Stimulated activated CD8-positive, alpha-beta memory T cell treated with anti-CD3 and anti-CD28 coated beads, Interleukin-4, amount 100 ng/mL, for 48 hours (primary cell): ENCODE results near the gene PRDM16.

ENCODE experiments used
- DNase-seq: peaks from one replicate; pipeline ENCODE4 v3.0.0-alpha.2; 2020

PRDM16 gene

DNA sequence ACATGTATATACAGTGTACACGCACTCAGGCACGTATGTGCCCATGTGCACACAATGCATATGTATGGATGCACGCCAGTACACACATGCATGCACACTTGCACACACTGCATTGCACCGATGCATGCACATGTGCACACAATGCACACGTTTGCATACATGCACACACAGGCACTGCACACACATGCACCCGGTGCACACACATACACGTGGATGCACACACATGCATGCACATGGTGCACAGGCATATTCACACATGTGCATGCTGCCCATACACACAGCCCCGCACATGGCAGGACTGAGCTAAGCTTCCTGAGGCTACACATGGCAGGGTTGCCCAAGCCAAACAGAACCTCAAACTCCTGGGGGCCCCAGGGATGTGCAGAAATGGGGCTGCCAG lies 405.0 kb downstream of the PRDM16 start:
- no peak for DNase-seq

DNA sequence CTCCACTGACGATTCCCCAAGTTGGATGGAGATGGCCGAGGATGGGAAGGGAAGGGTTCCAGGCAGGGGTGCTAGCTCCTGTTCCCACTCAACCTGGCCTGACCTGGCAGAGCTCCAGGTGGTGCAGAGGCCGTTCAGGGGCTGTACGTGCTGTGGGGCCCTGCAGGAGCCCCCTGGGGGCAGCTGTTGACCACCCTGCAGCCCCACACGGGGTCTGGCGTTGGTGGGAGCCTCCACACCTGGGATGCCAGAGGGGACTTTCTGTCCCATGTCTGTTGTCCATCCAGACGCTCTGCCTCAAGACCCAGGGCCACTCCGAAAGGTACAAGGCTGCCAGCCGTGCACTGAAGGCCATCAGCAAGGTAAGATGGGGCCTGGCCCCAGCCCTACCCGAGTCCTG lies 405.4 kb downstream of the PRDM16 start:
- DNase-seq, result no peak

DNA sequence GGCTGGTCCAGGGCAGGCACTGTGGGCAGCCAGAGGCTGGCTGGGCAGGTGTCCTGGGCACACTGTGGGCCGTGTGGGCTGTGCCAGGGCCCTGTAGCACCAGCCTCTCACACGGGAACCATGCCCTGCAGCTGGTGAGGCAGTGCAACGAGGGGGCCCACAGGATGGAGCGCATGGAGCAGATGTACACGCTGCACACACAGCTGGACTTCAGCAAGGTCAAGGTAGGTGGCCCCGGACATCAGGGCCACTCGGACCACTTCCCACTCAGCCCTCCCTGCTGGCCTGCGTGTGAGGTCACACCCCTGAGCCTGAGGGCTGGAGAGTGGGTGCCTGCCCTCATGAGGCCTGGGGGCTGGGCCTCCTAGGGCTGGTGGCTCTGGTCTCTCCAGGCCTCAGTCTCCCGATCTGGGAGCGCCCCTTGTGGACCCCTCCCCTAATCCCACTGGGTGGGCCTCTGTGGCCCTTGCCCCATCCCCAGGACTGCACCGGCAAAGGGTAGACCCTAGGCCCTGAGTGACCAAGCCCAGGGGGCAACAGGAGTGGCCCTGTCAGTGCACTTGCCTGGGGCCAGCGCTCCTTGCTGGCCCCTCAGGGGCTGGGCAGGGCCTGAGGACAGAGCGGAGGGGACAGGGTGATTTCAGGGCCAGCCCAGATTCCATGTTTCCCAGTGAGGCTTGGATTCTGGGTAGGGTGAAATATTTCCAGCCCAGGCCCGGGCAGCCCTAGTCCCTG lies 407.0 kb downstream of the PRDM16 start:
- no peak for DNase-seq

DNA sequence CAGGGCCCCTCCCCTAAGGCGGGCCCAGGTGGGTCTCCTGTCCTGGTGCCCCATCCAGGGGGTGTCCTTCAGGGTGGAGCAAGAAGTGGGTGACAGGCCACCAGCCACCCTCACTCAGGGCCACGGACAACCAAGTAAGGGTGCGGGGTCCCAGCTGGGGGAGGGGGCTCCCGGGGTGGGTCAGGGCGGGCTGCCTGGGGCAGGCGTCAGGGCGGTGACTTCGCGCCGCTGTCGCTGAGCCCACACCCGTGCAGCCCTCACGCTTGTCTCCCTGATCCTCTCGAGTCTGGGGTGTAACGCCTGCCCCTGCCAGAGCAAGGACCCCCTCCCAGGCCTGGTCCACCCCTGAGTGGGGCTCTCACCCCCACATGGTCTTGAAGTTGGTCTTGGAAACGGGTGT lies 407.7 kb downstream of the PRDM16 start:
- no peak for DNase-seq

DNA sequence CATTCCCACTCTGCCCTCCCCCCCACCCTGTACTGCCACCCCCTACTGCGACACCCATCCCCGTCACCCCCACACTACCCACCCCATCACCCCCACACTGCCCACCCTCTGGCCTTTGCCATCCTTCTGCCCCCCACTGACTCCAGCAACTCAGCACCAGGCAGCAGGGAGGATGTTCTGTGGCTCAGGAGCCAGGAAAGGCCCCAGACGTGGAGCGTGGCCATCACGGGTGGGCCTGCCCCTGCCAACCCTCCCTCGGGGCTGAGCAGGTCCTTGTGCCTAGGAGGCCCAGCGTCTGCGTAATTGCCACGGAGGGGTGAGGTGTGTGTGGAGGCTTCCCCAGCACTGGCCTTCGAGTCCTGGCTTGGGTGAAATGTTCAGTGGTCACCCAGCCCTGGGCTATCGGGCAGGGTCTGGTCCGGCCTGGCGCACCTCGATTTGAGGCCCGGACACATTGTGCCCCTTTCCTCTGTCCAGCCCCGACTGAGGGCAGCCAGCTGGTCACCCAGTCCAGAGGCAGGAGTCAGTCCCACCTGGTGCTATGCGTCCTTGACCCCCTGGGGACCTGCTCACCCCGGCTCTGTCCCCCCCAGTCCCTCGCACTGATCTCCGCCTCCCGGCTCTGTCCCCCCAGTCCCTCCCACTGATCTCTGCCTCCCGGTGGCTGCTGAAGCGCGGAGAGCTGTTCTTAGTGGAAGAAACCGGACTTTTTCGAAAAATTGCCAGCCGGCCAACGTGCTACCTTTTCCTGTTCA lies 408.4 kb downstream of the PRDM16 start:
- no peak for DNase-seq

DNA sequence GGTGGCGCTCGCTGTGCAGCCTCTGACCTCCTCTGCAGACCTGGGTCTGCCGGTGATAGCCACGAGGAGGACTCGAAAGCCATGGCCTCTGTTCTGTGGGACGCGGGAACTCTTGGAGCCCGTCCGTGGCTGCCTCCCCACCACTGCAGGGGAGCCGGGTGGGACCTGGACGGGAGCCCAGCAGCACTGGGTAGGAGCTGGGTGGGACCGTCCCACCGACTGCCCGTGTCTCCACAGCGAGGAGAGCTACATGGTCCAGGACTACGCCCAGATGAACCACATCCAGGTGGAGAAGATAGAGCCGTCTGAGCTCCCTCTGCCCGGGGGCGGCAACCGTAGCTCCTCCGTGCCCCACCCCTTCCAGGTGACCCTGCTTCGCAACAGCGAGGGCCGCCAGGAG lies 409.2 kb downstream of the PRDM16 start:
- DNase-seq, result no peak

DNA sequence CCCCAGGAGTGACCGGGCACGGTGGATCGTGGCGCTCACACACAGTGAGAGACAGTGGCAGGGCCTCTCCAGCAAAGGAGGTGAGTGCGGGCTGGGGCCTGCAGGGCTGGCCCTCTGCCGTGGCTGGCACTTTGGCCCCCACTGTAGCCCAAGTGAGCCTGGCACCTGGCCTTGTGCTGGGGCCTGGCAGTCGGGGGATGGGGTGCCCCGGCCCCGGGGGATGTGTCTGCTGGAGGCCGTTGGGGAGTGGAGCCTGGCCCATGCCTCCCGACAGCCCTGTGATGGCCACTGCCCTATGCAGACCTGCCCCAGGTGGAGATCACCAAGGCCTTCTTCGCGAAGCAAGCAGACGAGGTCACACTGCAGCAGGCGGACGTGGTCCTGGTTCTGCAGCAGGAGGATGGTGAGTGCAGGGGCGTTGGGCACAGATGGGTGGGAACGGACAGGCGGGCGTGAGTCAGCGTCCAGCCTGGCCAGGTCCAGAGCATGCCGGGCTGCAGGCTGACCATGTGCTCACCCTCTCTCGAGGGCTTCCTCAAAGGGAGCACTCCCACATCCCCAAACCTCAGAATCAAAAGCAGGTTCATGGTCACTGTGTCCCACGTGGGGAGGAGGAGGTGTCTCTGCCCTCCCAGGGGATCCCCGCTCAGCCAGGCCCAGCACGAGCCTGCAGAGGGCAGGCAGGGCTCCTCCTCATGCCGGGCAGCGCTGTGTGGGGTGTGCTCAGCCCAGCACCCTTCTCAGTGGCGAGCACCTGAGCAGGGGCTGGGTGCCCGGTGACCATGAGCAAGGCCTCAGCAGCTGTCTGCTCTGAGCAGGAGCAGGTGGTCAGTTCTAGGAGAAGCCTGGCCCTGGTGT lies 410.7 kb downstream of the PRDM16 start:
- no peak for DNase-seq

DNA sequence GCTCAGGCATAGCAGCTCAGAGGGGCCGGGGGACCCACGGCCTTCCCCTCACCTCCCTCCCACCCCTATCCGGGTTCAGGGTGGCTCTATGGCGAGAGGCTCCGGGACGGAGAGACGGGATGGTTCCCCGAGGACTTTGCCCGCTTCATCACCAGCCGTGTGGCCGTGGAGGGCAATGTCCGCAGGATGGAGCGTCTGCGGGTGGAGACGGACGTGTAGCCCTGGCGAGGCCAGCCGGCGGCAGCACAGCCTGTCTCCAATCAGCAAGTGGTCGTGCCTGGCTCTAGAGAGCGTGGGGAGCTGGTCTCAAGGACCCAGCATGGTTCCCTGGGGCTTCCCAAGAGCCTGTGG lies 411.3 kb downstream of the PRDM16 start:
- DNase-seq, result no peak

DNA sequence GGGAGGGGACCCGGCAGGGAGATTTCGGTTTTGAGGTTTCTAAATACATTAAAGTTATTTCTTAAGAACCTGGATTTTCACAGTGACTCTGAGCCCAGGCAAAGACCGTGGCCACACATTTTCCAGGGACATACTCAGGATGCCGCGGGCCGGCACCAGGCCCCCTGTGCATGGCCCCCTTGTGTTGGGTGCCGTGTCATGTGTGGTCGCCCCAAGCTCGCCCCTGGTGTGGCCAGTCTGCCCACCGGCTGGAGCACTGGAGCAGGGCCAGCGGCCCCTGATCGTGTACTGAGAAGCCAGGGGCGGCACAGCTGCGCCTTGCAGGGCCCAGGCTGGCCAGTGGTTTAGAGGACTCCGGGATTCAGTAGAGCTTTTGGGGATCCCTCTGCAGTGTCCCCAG lies 412.0 kb downstream of the PRDM16 start:
- no peak for DNase-seq

DNA sequence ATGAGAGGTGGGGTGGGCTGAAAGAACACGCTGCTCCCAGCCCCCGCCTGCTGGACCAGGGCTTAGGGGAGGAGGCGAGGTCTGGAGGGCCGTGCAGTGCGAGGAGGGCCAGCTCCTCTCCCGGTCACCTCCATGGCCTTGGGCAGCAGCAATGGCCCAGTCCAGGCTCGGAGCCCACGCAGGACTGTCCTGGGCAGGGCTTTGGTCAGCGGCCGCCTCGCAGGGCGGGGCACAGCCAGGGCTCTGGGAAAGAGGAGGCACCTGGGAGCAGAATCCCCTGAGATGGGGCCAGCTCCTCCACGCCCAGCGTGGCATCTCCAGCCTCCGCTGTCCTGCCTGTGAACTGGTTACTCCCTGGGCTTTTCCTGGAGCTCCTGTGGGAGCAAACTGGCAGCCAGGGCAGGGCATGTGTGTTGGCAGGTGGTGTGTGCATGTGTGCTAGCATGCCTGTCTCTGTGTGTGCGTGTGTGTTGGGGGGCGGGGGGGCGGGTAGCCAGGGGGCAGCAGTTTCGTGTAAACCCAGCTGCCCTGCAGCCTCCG lies 412.9 kb downstream of the PRDM16 start:
- DNase-seq, result no peak

DNA sequence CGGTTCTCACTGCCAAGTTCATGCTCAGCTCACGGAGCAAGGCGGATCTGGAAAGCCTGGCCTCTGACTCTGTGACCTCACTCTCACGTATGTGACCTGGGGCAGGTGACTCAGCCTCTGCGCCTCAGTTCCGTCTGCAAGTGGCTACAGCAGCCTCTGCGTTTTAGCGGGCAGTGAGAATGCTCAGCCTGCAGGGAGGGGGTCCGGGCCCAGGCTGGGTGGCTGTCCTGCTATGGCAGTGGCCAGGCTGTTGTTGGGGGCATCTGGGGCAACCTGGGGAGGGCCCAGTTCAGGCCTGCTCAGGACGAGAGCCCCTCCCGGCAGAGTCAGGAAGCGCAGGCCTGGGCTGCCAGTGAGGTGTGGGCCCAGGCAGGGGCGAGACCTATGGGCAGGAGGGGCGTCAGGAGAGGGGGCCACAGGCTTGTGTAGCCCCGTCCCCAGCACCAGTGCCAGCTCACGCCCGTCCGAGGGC lies 413.4 kb downstream of the PRDM16 start:
- DNase-seq, result peak; percentile 36

DNA sequence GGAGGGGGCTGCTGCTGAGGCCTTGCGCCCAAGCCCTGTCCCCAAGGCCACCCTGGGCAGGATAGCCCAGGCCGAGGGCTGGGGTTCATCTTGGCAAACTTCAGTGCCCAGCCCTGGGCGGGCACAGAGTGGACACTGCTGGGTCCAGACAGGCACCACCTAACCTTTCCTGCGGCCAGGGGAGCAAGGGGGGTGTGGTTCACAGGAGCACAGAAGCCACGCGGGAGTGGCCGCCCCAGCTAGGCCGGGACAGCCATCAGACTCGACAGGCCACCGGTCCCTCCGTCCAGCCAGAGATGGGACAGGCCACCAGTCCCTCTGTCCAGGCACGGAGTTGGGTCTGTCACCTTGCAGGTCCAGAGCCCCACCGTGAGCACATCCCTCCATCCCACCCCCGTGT lies 414.4 kb downstream of the PRDM16 start:
- DNase-seq, result no peak

DNA sequence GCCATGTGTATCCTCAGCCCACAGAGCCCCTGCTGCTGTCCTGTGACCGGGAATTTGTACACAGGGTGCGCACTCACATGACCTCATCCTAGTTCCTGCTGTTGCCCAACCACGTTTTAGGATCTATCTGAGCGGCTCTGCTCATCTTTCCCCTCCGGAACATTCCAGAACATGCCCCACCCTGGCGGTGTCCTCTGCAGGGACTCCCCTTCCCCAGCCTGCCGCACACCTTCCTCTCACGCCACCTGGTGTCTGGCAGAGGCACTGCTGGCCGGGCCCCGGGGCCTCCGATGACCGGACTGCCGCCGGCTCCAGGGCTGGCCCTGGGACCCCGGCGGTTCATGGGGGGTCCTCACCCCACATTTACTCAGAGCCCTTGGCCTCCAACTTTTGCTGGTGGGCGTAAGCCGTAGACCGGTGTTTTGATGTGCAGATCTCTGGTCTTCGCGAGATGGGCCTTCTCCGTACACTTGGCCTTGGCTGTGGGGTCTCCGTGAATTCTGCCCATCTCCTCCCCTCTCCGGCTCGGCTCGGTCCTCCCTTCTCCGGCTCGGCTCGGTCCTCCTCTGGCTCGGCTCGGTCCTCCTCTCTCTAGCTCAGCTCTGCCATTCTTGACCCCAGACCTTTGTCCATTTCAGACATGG lies 414.9 kb downstream of the PRDM16 start:
- peak; percentile 71 for DNase-seq

DNA sequence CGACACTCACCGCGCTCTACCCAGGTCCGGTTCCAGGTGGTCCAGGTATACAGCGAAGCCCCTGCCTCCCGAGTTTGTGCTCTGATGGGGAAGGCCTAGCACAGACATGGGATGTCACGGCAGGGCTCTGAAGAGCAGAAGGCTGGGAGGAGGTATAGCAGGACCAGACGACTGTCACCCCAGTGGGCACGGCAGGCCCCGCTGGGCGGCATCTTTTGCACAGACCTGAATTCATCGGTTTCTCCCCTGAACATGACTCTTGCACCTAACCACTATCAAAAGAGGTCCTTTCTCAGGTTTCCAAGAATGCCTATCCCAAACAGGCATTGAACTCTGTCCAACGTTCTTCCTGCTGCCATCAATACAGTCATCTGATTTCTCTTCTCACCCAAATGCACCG lies 416.0 kb downstream of the PRDM16 start:
- no peak for DNase-seq
